Skin of body (tissue), 1 donor: ENCODE data around the gene KRT20. TPM values are rescaled to one million over a fixed set of nuclear protein-coding genes. Genes with fewer than 3 reads are reported as not detected.

ENCODE experiments used
- total RNA-seq: library from RNA; depleted of rRNA; stranded (reverse); fragments of >200 nt; gene quantifications from one replicate; pipeline ENCODE4 v1.2.3, GENCODE V29; 2014

The KRT20 gene
- total RNA-seq, 1 donor from 2014 or later: 0.39 TPM

Other genes with a start within 250 kb of the KRT20 start
- 93.7 TPM for gene SMARCE1, start 237.4 kb downstream of the KRT20 start, total RNA-seq
- gene KRT222, start 220.1 kb downstream of the KRT20 start, total RNA-seq: 0.49 TPM
- gene KRT24, start 181.5 kb downstream of the KRT20 start, total RNA-seq: not detected
- 608 TPM for gene KRT25, start 129.9 kb downstream of the KRT20 start, total RNA-seq
- gene KRT26, start 113.0 kb downstream of the KRT20 start, total RNA-seq: 18.3 TPM
- 428 TPM for gene KRT27, start 102.7 kb downstream of the KRT20 start, total RNA-seq
- 152 TPM for gene KRT28, start 85.3 kb downstream of the KRT20 start, total RNA-seq
- 976 TPM for gene KRT10, start 62.6 kb downstream of the KRT20 start, total RNA-seq
- 0.10 TPM for gene KRT12, start 18.0 kb downstream of the KRT20 start, total RNA-seq
- gene KRT23, start 52.4 kb upstream of the KRT20 start, total RNA-seq: 107 TPM
- gene KRT39, start 81.7 kb upstream of the KRT20 start, total RNA-seq: 6.4 TPM
- gene KRT40, start 99.1 kb upstream of the KRT20 start, total RNA-seq: 7.7 TPM
- 1.5 TPM for gene KRTAP3-3, start 108.9 kb upstream of the KRT20 start, total RNA-seq
- 2.3 TPM for gene KRTAP3-2, start 114.7 kb upstream of the KRT20 start, total RNA-seq
- gene KRTAP3-1, start 123.9 kb upstream of the KRT20 start, total RNA-seq: 5.3 TPM
- gene KRTAP1-5, start 142.0 kb upstream of the KRT20 start, total RNA-seq: 14.1 TPM
- gene KRTAP1-4, start 145.0 kb upstream of the KRT20 start, total RNA-seq: not detected
- gene KRTAP1-3, start 149.6 kb upstream of the KRT20 start, total RNA-seq: 12.2 TPM
- gene KRTAP1-1, start 156.2 kb upstream of the KRT20 start, total RNA-seq: 7.5 TPM
- gene KRTAP2-1, start 162.1 kb upstream of the KRT20 start, total RNA-seq: 3.4 TPM
- gene KRTAP2-2, start 170.0 kb upstream of the KRT20 start, total RNA-seq: 6.5 TPM
- gene KRTAP2-3, start 174.9 kb upstream of the KRT20 start, total RNA-seq: 0.30 TPM
- 3.3 TPM for gene KRTAP2-4, start 180.6 kb upstream of the KRT20 start, total RNA-seq
- gene KRTAP4-7, start 198.9 kb upstream of the KRT20 start, total RNA-seq: 11.4 TPM
- 3.1 TPM for gene KRTAP4-8, start 212.9 kb upstream of the KRT20 start, total RNA-seq
- gene KRTAP4-16, start 217.0 kb upstream of the KRT20 start, total RNA-seq: not detected
- gene KRTAP4-9, start 220.1 kb upstream of the KRT20 start, total RNA-seq: 5.2 TPM
- gene KRTAP4-11, start 233.1 kb upstream of the KRT20 start, total RNA-seq: 0.79 TPM
- 0.89 TPM for gene KRTAP4-12, start 238.9 kb upstream of the KRT20 start, total RNA-seq